Lower lobe of right lung (tissue), 2 donors: ENCODE results near the gene OARD1. TPM values are rescaled to one million over a fixed set of nuclear protein-coding genes. Genes with fewer than 3 reads are reported as not detected.

Experiments
- ATAC-seq, 2 donors: fragments of 200-7000 bp; cut with Tn5 transposase; one replicate each; pipeline ENCODE4 v1.9.1; 2020 to 2022; ENCODE audit warnings: mild to moderate bottlenecking in 2 of 2, moderate library complexity in 2 of 2
- DNase-seq: peaks from one replicate; pipeline ENCODE4 v3.0.0-alpha.2; 2020
- H3K27ac ChIP-seq: fragments of 200-600 bp; one replicate; pipeline ENCODE4 v1.8.0; 2022
- H3K27me3 ChIP-seq: fragments of 200-600 bp; one replicate; pipeline ENCODE4 v1.8.0; 2022; ENCODE audit warnings: low read depth
- H3K36me3 ChIP-seq: fragments of 200-600 bp; one replicate; pipeline ENCODE4 v1.8.0; 2022; ENCODE audit warnings: mild to moderate bottlenecking
- H3K4me1 ChIP-seq: fragments of 200-600 bp; one replicate; pipeline ENCODE4 v1.8.0; 2022
- H3K4me3 ChIP-seq: fragments of 200-600 bp; one replicate; pipeline ENCODE4 v1.8.0; 2022; ENCODE audit warnings: mild to moderate bottlenecking
- H3K9me3 ChIP-seq: fragments of 200-600 bp; one replicate; pipeline ENCODE4 v1.8.0; 2022
- intact Hi-C: fragments of 100-400 bp; cut with DNase I; formaldehyde crosslinking; loops from one replicate; pipeline ENCODE4 v1.11.0; 2022
- total RNA-seq: library from RNA; stranded (reverse); fragmentation: NEBNext Ultra II Directional; extraction: Animal tissue kit (Norgen Biotek cat#: 25700); gene quantifications from one replicate; pipeline ENCODE4 v1.2.1, GENCODE V29; 2021
- TF ChIP-seq, protein P1 (sequence below): fragments of 200-600 bp; IDR thresholded peaks from one replicate; pipeline ENCODE4 v1.8.0; 2022; ENCODE audit warnings: antibody characterized with exemption, mild to moderate bottlenecking
- donor health status: DM: no; HTN: yes; CAD: no; lungs with severe emphysema.

OARD1 gene
- total RNA-seq, 1 donor from 2014 or later: 28.7 TPM

DNA sequence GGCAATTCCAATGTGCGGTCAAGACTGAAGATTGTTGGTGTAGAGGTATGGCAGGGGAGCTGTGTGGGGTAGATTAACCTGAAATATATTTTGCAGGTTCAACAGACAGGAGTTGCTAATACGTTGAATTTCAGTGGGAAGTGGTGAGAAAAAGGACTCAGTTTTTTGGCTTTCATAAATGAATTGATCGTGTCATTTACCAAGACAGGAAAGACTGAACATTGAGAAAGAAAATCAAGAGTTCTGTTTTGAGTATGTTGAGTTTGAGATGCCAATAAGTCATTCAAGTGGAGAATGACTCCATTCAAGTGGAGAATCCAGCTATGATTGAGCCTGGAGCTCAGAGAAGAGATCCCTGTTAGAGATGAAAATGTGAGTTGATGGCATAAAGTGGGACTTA lies 31.7 kb upstream of the OARD1 start:
- peaks cover 26% of the 10 kb centered on the region for H3K36me3 ChIP-seq
- H3K4me1 ChIP-seq: no peaks in the 10 kb centered on the region
- TF ChIP-seq, protein P1, sequence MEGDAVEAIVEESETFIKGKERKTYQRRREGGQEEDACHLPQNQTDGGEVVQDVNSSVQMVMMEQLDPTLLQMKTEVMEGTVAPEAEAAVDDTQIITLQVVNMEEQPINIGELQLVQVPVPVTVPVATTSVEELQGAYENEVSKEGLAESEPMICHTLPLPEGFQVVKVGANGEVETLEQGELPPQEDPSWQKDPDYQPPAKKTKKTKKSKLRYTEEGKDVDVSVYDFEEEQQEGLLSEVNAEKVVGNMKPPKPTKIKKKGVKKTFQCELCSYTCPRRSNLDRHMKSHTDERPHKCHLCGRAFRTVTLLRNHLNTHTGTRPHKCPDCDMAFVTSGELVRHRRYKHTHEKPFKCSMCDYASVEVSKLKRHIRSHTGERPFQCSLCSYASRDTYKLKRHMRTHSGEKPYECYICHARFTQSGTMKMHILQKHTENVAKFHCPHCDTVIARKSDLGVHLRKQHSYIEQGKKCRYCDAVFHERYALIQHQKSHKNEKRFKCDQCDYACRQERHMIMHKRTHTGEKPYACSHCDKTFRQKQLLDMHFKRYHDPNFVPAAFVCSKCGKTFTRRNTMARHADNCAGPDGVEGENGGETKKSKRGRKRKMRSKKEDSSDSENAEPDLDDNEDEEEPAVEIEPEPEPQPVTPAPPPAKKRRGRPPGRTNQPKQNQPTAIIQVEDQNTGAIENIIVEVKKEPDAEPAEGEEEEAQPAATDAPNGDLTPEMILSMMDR: no peak
- intact Hi-C loops: no loop called here
- DNase-seq: no peak
- H3K4me3 ChIP-seq: no peak overlapping the region
- no peaks in the 10 kb centered on the region for H3K27me3 ChIP-seq
- no peak for ATAC-seq
- no peaks in the 10 kb centered on the region for H3K9me3 ChIP-seq
- H3K27ac ChIP-seq: no peak overlapping the region

DNA sequence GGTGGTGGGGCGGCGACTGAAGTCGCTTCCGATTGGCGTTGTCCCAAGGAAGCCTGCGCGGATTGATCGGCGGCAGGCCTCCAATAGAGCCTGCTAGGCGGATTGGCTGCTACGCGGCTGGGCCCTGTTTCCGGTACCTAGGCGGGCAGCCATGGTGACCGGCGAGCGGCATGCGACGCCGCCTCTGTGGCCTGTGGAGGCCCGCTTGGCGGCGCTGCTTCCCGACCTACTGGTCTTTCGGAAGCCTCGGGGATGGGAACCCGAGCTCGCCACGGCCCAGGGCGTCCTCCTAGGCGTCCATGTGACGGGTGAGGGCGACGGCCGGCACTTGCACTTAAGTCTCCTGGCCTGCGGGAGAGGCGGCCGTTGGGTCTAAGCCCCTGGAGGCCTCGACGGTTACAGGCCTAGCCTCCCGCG lies 28.7 kb upstream of the OARD1 start:
- TF ChIP-seq, protein P1: no peak
- Histone ChIP-seq H3K27me3 (no peaks in the 10 kb centered on the region), H3K27ac (no peak overlapping the region), H3K4me3 (no peak overlapping the region), H3K4me1 (no peaks in the 10 kb centered on the region), H3K9me3 (no peaks in the 10 kb centered on the region), H3K36me3 (peaks cover 56% of the 10 kb centered on the region)
- intact Hi-C loops: no loop called here
- DNase-seq: peak; percentile 41
- ATAC-seq: no peak

DNA sequence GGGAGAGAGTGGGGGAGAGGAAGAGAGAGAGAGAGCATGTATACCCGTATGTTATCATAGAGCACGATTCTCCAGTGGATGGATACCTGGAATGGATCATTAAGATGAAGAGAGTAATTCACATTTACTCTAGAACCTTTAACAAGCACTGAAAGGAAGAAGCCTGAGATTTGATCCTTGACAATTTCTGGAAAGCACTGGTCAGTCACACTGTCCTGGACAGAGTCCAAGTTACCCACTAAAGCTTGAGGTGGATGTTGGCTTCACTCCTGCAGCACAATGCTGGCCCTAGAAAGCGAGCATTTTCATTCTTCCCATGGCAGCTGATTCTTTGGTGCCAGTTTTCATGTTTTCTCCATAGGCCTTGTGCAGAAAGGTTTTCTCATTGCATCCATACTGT lies 26.2 kb upstream of the OARD1 start:
- Histone ChIP-seq H3K36me3 (peaks cover 81% of the 10 kb centered on the region), H3K4me1 (no peaks in the 10 kb centered on the region), H3K4me3 (no peak overlapping the region), H3K27me3 (no peaks in the 10 kb centered on the region), H3K9me3 (no peaks in the 10 kb centered on the region), H3K27ac (no peak overlapping the region)
- intact Hi-C loops: no loop called here
- TF ChIP-seq, protein P1: no peak
- DNase-seq: no peak
- no peak for ATAC-seq

DNA sequence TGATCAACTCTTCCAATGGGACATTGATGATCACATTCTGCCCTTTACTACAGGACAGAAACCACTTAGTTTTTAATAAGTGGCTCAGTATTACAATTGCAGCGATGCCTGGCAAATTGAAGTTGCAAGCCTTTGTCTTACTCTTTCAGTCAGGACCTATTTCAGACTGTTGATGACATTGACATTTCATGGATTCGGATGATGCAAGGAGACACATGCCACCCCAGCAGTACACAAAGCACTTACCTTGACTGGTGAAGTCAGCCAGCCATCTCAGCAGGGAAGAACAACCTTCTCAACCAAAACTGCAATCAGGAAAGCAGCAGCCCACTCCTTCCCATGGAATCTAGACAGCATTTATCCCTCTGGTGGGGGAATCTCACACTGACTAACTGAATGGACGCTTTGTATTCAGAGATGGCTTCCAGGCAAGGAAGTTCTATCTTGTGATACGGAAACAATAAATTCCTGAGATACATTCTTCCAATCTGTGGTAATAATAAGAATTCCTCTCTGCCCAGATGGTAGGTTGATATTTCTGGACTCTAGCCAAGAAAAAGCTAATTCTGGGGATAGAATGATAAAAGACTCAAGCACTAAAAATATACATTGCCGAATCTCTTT lies 25.4 kb upstream of the OARD1 start:
- Histone ChIP-seq H3K4me1 (no peaks in the 10 kb centered on the region), H3K27ac (no peak overlapping the region), H3K4me3 (no peak overlapping the region), H3K27me3 (no peaks in the 10 kb centered on the region), H3K9me3 (no peaks in the 10 kb centered on the region), H3K36me3 (peaks cover 89% of the 10 kb centered on the region)
- DNase-seq (no peak), ATAC-seq (no peak)
- intact Hi-C loops: no loop called here
- TF ChIP-seq, protein P1: no peak

DNA sequence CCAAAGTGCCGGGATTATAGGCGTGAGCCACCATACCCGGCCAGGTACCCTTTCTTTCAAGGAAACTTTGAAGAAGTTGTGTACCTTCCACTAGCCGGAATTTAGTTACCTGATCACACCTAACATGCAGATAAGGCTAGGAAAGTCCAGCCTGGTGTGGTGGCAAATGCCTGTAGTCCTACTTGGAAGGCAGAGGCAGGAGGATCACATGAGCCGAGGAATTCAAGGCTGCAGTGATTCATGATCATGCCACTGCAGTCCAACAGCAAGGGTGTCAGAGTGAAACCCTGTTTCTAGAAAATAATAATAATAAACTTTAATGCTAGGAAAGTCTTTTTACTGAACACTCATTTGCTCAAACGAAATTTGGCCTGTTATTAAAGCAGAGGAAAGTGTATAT lies 21.6 kb upstream of the OARD1 start:
- ATAC-seq (no peak), DNase-seq (no peak)
- H3K27me3 ChIP-seq: no peaks in the 10 kb centered on the region
- H3K9me3 ChIP-seq: no peaks in the 10 kb centered on the region
- peaks cover 99% of the 10 kb centered on the region for H3K36me3 ChIP-seq
- no peak overlapping the region for H3K4me3 ChIP-seq
- H3K4me1 ChIP-seq: no peaks in the 10 kb centered on the region
- intact Hi-C loops: no loop called here
- TF ChIP-seq, protein P1: no peak
- H3K27ac ChIP-seq: no peak overlapping the region
